ENCODE measurements around the gene ARHGAP29.

DNA sequence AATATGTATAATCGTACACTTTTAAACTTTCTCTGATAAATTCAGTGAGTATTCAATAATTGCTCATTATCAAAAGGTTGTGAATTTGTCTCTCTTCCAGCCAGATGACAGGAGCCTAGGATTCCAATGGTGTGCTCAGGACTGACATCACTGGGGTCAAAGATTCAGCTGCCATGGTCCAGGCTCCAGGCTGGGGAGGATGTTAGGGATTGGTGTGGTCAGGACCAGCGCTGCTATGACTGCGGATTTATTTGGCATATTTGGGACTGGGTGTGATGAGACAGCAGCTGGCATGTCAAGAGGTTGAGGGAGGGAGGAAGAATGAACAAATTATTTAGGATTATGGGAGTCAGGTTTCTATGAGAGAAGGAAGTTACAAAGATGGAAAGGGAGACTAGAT lies 68.3 kb downstream of the ARHGAP29 start:
- TF ChIP-seq CTCF (conservative IDR thresholded peaks at IDR 0.05; ENCODE audit: low read depth, low read length), result no peak
- no peak for TF ChIP-seq EZH2 (IDR thresholded peaks at IDR 0.05; ENCODE audit: low read length, unreplicated experiment)
- no peak for TF ChIP-seq EZH2phosphoT487 (IDR thresholded peaks at IDR 0.05; ENCODE audit: borderline replicate concordance, low read length)
